IMR-90 (cell line): ENCODE data around the gene RAB1B. TPM values are rescaled to one million over a fixed set of nuclear protein-coding genes. Genes with fewer than 3 reads are reported as not detected.

Experiments
- ATAC-seq: fragments of 200-7000 bp; cut with Tn5 transposase; 2 replicates; pipeline ENCODE4 v1.9.1; 2020; ENCODE audit warnings: low read depth, mild to moderate bottlenecking, moderate library complexity
- BruUV-seq: library from RNA; stranded (reverse); fragments of 400-500 nt; replicated peaks from 2 replicates; lab custom pipeline; 2021; lab: Mats Ljungman, UMichigan
- CTCF ChIA-PET: fragments of 300-600 bp; formaldehyde crosslinking; extraction: SDS; loops from one replicate; lab custom pipeline; 2021; ENCODE audit warnings: antibody characterized with exemption; lab: Yijun Ruan, JAX
- POLR2A ChIA-PET: fragments of 300-600 bp; sonication (Branson Sonifier 250); formaldehyde crosslinking; loops from one replicate; lab custom pipeline; 2022; ENCODE audit warnings: antibody characterized with exemption; ENCODE audit not compliant: unreplicated experiment; lab: Charles Lee
- DNase-seq: peaks from one replicate; pipeline ENCODE4 v3.0.0; 2013
- H2AFZ ChIP-seq: replicated peaks from 2 replicates; pipeline ENCODE3; 2013; ENCODE audit warnings: low read length, mild to moderate bottlenecking; ENCODE audit not compliant: poor library complexity
- H2AK5ac ChIP-seq: 2 replicates; pipeline ENCODE4 v1.6.1; 2013; ENCODE audit warnings: low read depth, low read length, inconsistent platforms
- H2AK9ac ChIP-seq: replicated peaks from 2 replicates; pipeline ENCODE3; 2013; ENCODE audit warnings: mild to moderate bottlenecking, low read depth, low read length, moderate library complexity; ENCODE audit not compliant: poor library complexity
- H2BK120ac ChIP-seq: 2 replicates; pipeline ENCODE4 v1.6.1; 2013; ENCODE audit warnings: low read depth, low read length, inconsistent platforms
- H2BK15ac ChIP-seq: 3 replicates; pipeline ENCODE4 v1.6.1; 2013; ENCODE audit warnings: low read depth, low read length, inconsistent platforms
- H2BK20ac ChIP-seq: 2 replicates; pipeline ENCODE4 v1.6.1; 2013; ENCODE audit warnings: low read depth, mild to moderate bottlenecking, inconsistent platforms, low read length, moderate library complexity
- H2BK5ac ChIP-seq: 2 replicates; pipeline ENCODE4 v1.6.1; 2013; ENCODE audit warnings: mild to moderate bottlenecking, low read depth, low read length, inconsistent platforms; ENCODE audit not compliant: poor library complexity, severe bottlenecking
- H3K14ac ChIP-seq: replicated peaks from 2 replicates; pipeline ENCODE4 v1.6.1; 2013; ENCODE audit warnings: low read depth, low read length, inconsistent platforms
- H3K18ac ChIP-seq: 2 replicates; pipeline ENCODE4 v1.6.1; 2013; ENCODE audit warnings: low read depth, low read length, control low read depth
- H3K23ac ChIP-seq: 2 replicates; pipeline ENCODE4 v1.6.1; 2013; ENCODE audit warnings: low read depth, low read length, inconsistent platforms
- H3K27ac ChIP-seq: 2 replicates; pipeline ENCODE4 v1.5.1; 2013; ENCODE audit warnings: mild to moderate bottlenecking, control low read depth, low read length; ENCODE audit not compliant: insufficient read depth
- H3K27me3 ChIP-seq: 2 replicates; pipeline ENCODE4 v1.6.1; 2013; ENCODE audit warnings: low read length; ENCODE audit not compliant: control insufficient read depth, insufficient read depth
- H3K36me3 ChIP-seq: 2 replicates; pipeline ENCODE4 v1.6.1; 2013; ENCODE audit warnings: low read length, mixed read lengths; ENCODE audit not compliant: control insufficient read depth, insufficient read depth
- H3K4ac ChIP-seq: 2 replicates; pipeline ENCODE4 v1.6.1; 2013; ENCODE audit warnings: low read depth, low read length, inconsistent platforms
- H3K4me1 ChIP-seq: 2 replicates; pipeline ENCODE4 v1.6.1; 2013; ENCODE audit warnings: low read length, mixed read lengths; ENCODE audit not compliant: control insufficient read depth, insufficient read depth
- H3K4me2 ChIP-seq: 2 replicates; pipeline ENCODE4 v1.6.1; 2013; ENCODE audit warnings: low read depth, mild to moderate bottlenecking, control low read depth, low read length, moderate library complexity
- H3K4me3 ChIP-seq: 2 replicates; pipeline ENCODE4 v1.5.1; 2013; ENCODE audit warnings: low read depth, mild to moderate bottlenecking, control low read depth, low read length, moderate library complexity; ENCODE audit not compliant: insufficient read depth
- H3K56ac ChIP-seq: 2 replicates; pipeline ENCODE4 v1.6.1; 2013; ENCODE audit warnings: low read length, inconsistent platforms; ENCODE audit not compliant: insufficient read depth; ENCODE audit errors: extremely low read depth
- H3K79me1 ChIP-seq, 2 experiments: 2 replicates each; pipeline ENCODE4 v1.6.1; 2013; ENCODE audit warnings: low read length in 2 of 2, inconsistent platforms in 1 of 2, low read depth in 1 of 2
- H3K9ac ChIP-seq: 2 replicates; pipeline ENCODE4 v1.6.1; 2013; ENCODE audit warnings: low read depth, low read length, control low read depth
- H3K9me1 ChIP-seq: 2 replicates; pipeline ENCODE4 v1.6.1; 2013; ENCODE audit warnings: low read length, inconsistent platforms; ENCODE audit not compliant: insufficient read depth
- H3K9me3 ChIP-seq: 2 replicates; pipeline ENCODE4 v1.6.1; 2013; ENCODE audit warnings: low read length; ENCODE audit not compliant: control insufficient read depth, insufficient read depth
- H4K20me1 ChIP-seq: 2 replicates; pipeline ENCODE4 v1.6.1; 2013; ENCODE audit warnings: low read length, inconsistent platforms; ENCODE audit not compliant: insufficient read depth
- H4K5ac ChIP-seq: 2 replicates; pipeline ENCODE4 v1.6.1; 2013; ENCODE audit warnings: mild to moderate bottlenecking, low read depth, low read length, control low read depth
- H4K8ac ChIP-seq, 2 experiments: 2 replicates each; pipeline ENCODE4 v1.6.1; 2013; ENCODE audit warnings: low read depth in 2 of 2, low read length in 2 of 2, control low read depth in 1 of 2, inconsistent platforms in 1 of 2
- H4K91ac ChIP-seq: 2 replicates; pipeline ENCODE4 v1.6.1; 2013; ENCODE audit warnings: low read depth, low read length, inconsistent platforms; ENCODE audit not compliant: insufficient read depth
- BHLHE40 ChIP-seq: fragments of 150-350 bp; IDR thresholded peaks from 2 replicates; pipeline ENCODE4 v1.6.1; 2016; ENCODE audit warnings: mild to moderate bottlenecking, low read depth, low read length
- CEBPB ChIP-seq: IDR thresholded peaks from 2 replicates; pipeline ENCODE4 v1.6.1; 2012; ENCODE audit warnings: low read depth, low read length, improper control_type of control experiment
- CHD1 ChIP-seq: IDR thresholded peaks from 2 replicates; pipeline ENCODE4 v1.6.1; 2012; ENCODE audit warnings: low read depth, low read length, improper control_type of control experiment
- FOS ChIP-seq: fragments of 150-350 bp; IDR thresholded peaks from 2 replicates; pipeline ENCODE4 v1.6.1; 2016; ENCODE audit warnings: low read depth, low read length
- MAFK ChIP-seq: IDR thresholded peaks from 2 replicates; pipeline ENCODE4 v1.6.1; 2012; ENCODE audit warnings: low read depth, low read length, improper control_type of control experiment
- MAZ ChIP-seq: IDR thresholded peaks from 2 replicates; pipeline ENCODE4 v1.6.1; 2012; ENCODE audit warnings: low read depth, mild to moderate bottlenecking, low read length, improper control_type of control experiment, moderate library complexity, borderline replicate concordance
- MXI1 ChIP-seq: IDR thresholded peaks from 2 replicates; pipeline ENCODE4 v1.6.1; 2012; ENCODE audit warnings: low read depth, mild to moderate bottlenecking, low read length, moderate library complexity, borderline replicate concordance
- NFE2L2 ChIP-seq: fragments of 150-350 bp; IDR thresholded peaks from 2 replicates; pipeline ENCODE4 v1.6.1; 2016; ENCODE audit warnings: low read depth, mild to moderate bottlenecking, low read length
- POLR2A ChIP-seq: IDR thresholded peaks from 2 replicates; pipeline ENCODE4 v1.6.1; 2012; ENCODE audit warnings: mild to moderate bottlenecking, low read depth, low read length
- RAD21 ChIP-seq: IDR thresholded peaks from 2 replicates; pipeline ENCODE4 v1.6.1; 2012; ENCODE audit warnings: low read length, improper control_type of control experiment
- RCOR1 ChIP-seq: IDR thresholded peaks from 2 replicates; pipeline ENCODE4 v1.6.1; 2012; ENCODE audit warnings: mild to moderate bottlenecking, low read length, improper control_type of control experiment; ENCODE audit not compliant: insufficient replicate concordance
- RFX5 ChIP-seq: IDR thresholded peaks from 2 replicates; pipeline ENCODE4 v1.8.0; 2012; ENCODE audit warnings: low read depth, mild to moderate bottlenecking, low read length, moderate library complexity
- SMC3 ChIP-seq: fragments of 150-350 bp; IDR thresholded peaks from 2 replicates; pipeline ENCODE4 v1.6.1; 2016; ENCODE audit warnings: low read depth, mild to moderate bottlenecking, antibody characterized with exemption, low read length, moderate library complexity
- WGBS, 2 experiments: methylation state at CpG; one replicate each; pipeline versions ENCODE4 v1.1.5 to v1.1.7; 2013; ENCODE audit warnings: missing lambda C conversion rate in 2 of 2; ENCODE audit not compliant: insufficient read length in 1 of 2; ENCODE audit errors: extremely low coverage in 2 of 2; 5-methylcytosine and 5-hydroxymethylcytosine counted together
- dilution Hi-C: fragments of 300-500 bp; cut with HindIII; formaldehyde crosslinking; loops from one replicate; pipeline ENCODE4 v1.14.3; 2018; ENCODE audit warnings: low sequenced_read_pairs; ENCODE audit not compliant: unreplicated experiment
- in situ Hi-C: fragments of 300-500 bp; cut with MboI; formaldehyde crosslinking; loops from 3 replicates; pipeline ENCODE4 v1.14.3; 2019; ENCODE audit warnings: low sequenced_read_pairs, inconsistent platforms, mixed read lengths
- intact Hi-C: fragments of 100-400 bp; cut with micrococcal nuclease; formaldehyde crosslinking; loops from 2 replicates; pipeline ENCODE4 v1.10.0; 2022
- polyA plus RNA-seq, 3 experiments: library from polyadenylated mRNA; depleted of rRNA; stranded (reverse); fragments of >200 nt; gene quantifications; 2 replicates each; pipeline ENCODE4 v1.2.3, GENCODE V29; 2012; ENCODE audit warnings: low replicate concordance in 1 of 3
- total RNA-seq: library from RNA; depleted of rRNA; stranded (reverse); fragments of >200 nt; gene quantifications from 2 replicates; pipeline ENCODE4 v1.2.3, GENCODE V29; 2012
- TF ChIP-seq, protein P1 (sequence below): conservative IDR thresholded peaks from 2 replicates; pipeline ENCODE4 v1.5.1; 2012; ENCODE audit warnings: mild to moderate bottlenecking, low read depth, low read length, improper control_type of control experiment
- TF ChIP-seq, protein P2 (sequence below): fragments of 150-350 bp; IDR thresholded peaks from 2 replicates; pipeline ENCODE4 v1.6.1; 2017; ENCODE audit warnings: mild to moderate bottlenecking, antibody characterized with exemption, low read length, low read depth
- TF ChIP-seq, protein P3 (sequence below): fragments of 150-350 bp; IDR thresholded peaks from 2 replicates; pipeline ENCODE4 v1.6.1; 2016; ENCODE audit warnings: low read depth, mild to moderate bottlenecking, low read length, moderate library complexity, borderline replicate concordance

The RAB1B gene
- total and polyA plus RNA-seq, 2 of the 4 experiments (the other 2 are of a cell fraction) = 83.7 to 248 TPM

DNA sequence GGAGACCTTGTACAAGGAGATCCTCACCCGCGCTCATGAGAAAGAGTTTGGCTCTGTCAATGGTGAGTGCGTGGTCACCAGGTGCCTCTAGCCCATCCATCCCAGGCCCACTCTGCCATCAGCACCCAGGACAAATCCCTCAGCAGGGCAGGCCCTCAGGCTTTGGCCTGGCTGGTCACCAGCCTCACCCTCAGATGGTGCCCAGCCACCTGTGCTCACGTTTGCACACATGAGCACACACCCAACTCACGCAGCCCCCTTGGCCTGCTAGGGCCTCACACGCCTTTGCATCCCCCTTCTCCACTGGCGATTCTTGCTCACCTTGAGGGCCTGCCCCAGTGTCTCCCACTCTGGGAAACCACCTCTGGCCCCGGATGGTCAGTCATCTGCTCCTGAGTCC, 4.1 kb upstream of the RAB1B start:
- no peak overlapping the region for H2AFZ ChIP-seq
- in situ Hi-C loops = no loop called here
- no peak overlapping the region for H4K91ac ChIP-seq
- H3K18ac ChIP-seq = no peak overlapping the region
- no peak overlapping the region for H3K4me2 ChIP-seq
- H3K9me3 ChIP-seq = no peaks in the 10 kb centered on the region
- H3K4me1 ChIP-seq = peaks cover 4% of the 10 kb centered on the region; the same call in 1 of the 2 replicates
- TF ChIP-seq, protein P1, sequence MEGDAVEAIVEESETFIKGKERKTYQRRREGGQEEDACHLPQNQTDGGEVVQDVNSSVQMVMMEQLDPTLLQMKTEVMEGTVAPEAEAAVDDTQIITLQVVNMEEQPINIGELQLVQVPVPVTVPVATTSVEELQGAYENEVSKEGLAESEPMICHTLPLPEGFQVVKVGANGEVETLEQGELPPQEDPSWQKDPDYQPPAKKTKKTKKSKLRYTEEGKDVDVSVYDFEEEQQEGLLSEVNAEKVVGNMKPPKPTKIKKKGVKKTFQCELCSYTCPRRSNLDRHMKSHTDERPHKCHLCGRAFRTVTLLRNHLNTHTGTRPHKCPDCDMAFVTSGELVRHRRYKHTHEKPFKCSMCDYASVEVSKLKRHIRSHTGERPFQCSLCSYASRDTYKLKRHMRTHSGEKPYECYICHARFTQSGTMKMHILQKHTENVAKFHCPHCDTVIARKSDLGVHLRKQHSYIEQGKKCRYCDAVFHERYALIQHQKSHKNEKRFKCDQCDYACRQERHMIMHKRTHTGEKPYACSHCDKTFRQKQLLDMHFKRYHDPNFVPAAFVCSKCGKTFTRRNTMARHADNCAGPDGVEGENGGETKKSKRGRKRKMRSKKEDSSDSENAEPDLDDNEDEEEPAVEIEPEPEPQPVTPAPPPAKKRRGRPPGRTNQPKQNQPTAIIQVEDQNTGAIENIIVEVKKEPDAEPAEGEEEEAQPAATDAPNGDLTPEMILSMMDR = no peak
- TF ChIP-seq MXI1 (no peak), NFE2L2 (no peak), CEBPB (no peak), SMC3 (no peak), MAFK (no peak), CHD1 (no peak), POLR2A (no peak), BHLHE40 (no peak), FOS (no peak), MAZ (no peak), RFX5 (no peak), RCOR1 (no peak), RAD21 (no peak)
- TF ChIP-seq, protein P2, sequence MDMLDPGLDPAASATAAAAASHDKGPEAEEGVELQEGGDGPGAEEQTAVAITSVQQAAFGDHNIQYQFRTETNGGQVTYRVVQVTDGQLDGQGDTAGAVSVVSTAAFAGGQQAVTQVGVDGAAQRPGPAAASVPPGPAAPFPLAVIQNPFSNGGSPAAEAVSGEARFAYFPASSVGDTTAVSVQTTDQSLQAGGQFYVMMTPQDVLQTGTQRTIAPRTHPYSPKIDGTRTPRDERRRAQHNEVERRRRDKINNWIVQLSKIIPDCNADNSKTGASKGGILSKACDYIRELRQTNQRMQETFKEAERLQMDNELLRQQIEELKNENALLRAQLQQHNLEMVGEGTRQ = no peak
- TF ChIP-seq, protein P3, sequence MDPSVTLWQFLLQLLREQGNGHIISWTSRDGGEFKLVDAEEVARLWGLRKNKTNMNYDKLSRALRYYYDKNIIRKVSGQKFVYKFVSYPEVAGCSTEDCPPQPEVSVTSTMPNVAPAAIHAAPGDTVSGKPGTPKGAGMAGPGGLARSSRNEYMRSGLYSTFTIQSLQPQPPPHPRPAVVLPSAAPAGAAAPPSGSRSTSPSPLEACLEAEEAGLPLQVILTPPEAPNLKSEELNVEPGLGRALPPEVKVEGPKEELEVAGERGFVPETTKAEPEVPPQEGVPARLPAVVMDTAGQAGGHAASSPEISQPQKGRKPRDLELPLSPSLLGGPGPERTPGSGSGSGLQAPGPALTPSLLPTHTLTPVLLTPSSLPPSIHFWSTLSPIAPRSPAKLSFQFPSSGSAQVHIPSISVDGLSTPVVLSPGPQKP = no peak
- DNase-seq (no peak), ATAC-seq (no peak)
- H2BK15ac ChIP-seq = no peak overlapping the region
- H3K4me3 ChIP-seq = no peak overlapping the region
- peaks cover 16% of the 10 kb centered on the region; the same call in 1 of the 2 replicates for H4K20me1 ChIP-seq
- no peak overlapping the region for H2AK5ac ChIP-seq
- ChIA-PET POLR2A (no interaction called here), CTCF (no interaction called here)
- H3K27ac ChIP-seq = no peak overlapping the region
- no peak overlapping the region for H3K23ac ChIP-seq
- no peak overlapping the region for H2BK120ac ChIP-seq
- intact Hi-C loops = no loop called here
- BruUV-seq = no TSS peak
- dilution Hi-C loops = no loop called here
- no peak overlapping the region for H4K5ac ChIP-seq
- H3K9ac ChIP-seq = no peak overlapping the region
- no peaks in the 10 kb centered on the region; the same call in 1 of the 2 replicates for H3K9me1 ChIP-seq
- WGBS, 2 experiments = 84% methylated on average over 6 of the region's 8 CpGs; no CpG with 5 or more reads in 1 of the 2 experiments
- H3K27me3 ChIP-seq = no peaks in the 10 kb centered on the region
- H2BK5ac ChIP-seq = no peak overlapping the region
- peaks cover 11 to 44% of the 10 kb centered on the region in 2 experiments for H3K79me1 ChIP-seq
- H3K36me3 ChIP-seq = peaks cover 47% of the 10 kb centered on the region
- H2BK20ac ChIP-seq = no peak overlapping the region
- no peak overlapping the region for H3K14ac ChIP-seq
- H3K56ac ChIP-seq = no peak overlapping the region
- H3K4ac ChIP-seq = no peak overlapping the region
- no peak overlapping the region for H4K8ac ChIP-seq
- H2AK9ac ChIP-seq = no peak overlapping the region
